Measurements from ENCODE around the gene CCNJL.
"Not testable (repeated sequence)": the region's sequence is repeated elsewhere in the genome, so short reads cannot be mapped to it uniquely, and the experiment has no call there.

CCNJL gene

GRCh38 chr5:160312134-160312959 is at the start of gene CCNJL:
CCNJL (minus strand) TSS chr5:160312564; CDS start chr5:160311923, 641 bp downstream.
- DNase-seq (ENCODE audit: low spot score): peak; percentile 63

GRCh38 chr5:160361624-160362228 is 49.4 kb upstream of the CCNJL start:
- DNase-seq (ENCODE audit: low spot score): no peak

- DNase-seq (ENCODE audit: low spot score): no peak
Observed at GRCh38 chr5:160360310-160360709, 47.9 kb upstream of the CCNJL start.

- no peak for DNase-seq (ENCODE audit: low spot score)
Observed at GRCh38 chr5:160359816-160360215, 47.5 kb upstream of the CCNJL start.

- DNase-seq (ENCODE audit: low spot score): no peak
Observed at GRCh38 chr5:160359242-160359641, 46.9 kb upstream of the CCNJL start.

GRCh38 chr5:160357861-160358411 is 45.6 kb upstream of the CCNJL start:
- no peak for DNase-seq (ENCODE audit: low spot score)

GRCh38 chr5:160357394-160357793 is 45.0 kb upstream of the CCNJL start:
- no peak for DNase-seq (ENCODE audit: low spot score)

GRCh38 chr5:160356550-160357347 is 44.4 kb upstream of the CCNJL start:
- DNase-seq (ENCODE audit: low spot score): no peak

GRCh38 chr5:160354666-160355065 is 42.3 kb upstream of the CCNJL start:
- DNase-seq (ENCODE audit: low spot score): no peak

- no peak for DNase-seq (ENCODE audit: low spot score)
Observed at GRCh38 chr5:160353379-160353778, 41.0 kb upstream of the CCNJL start.

- DNase-seq (ENCODE audit: low spot score): no peak
Observed at GRCh38 chr5:160352308-160352707, 39.9 kb upstream of the CCNJL start.

- DNase-seq (ENCODE audit: low spot score): no peak
Observed at GRCh38 chr5:160349935-160350303, 37.6 kb upstream of the CCNJL start.

- DNase-seq (ENCODE audit: low spot score): no peak
Observed at GRCh38 chr5:160349249-160349934, 37.0 kb upstream of the CCNJL start.

- DNase-seq (ENCODE audit: low spot score): no peak
Observed at GRCh38 chr5:160348080-160348479, 35.7 kb upstream of the CCNJL start.

GRCh38 chr5:160347448-160347847 is 35.1 kb upstream of the CCNJL start:
- DNase-seq (ENCODE audit: low spot score): no peak

- DNase-seq (ENCODE audit: low spot score): peak; percentile 47
Observed at GRCh38 chr5:160342413-160342941, 30.1 kb upstream of the CCNJL start.

GRCh38 chr5:160341309-160341870 is 29.0 kb upstream of the CCNJL start:
- no peak for DNase-seq (ENCODE audit: low spot score)

GRCh38 chr5:160340513-160340912 is 28.1 kb upstream of the CCNJL start:
- DNase-seq (ENCODE audit: low spot score): peak; percentile 16

GRCh38 chr5:160339406-160340130 is 27.2 kb upstream of the CCNJL start:
- no peak for DNase-seq (ENCODE audit: low spot score)

- not testable (repeated sequence) for DNase-seq (ENCODE audit: low spot score)
Observed at GRCh38 chr5:160334716-160335115, 22.4 kb upstream of the CCNJL start.

- DNase-seq (ENCODE audit: low spot score): no peak
Observed at GRCh38 chr5:160333721-160334120, 21.4 kb upstream of the CCNJL start.

All from LoVo (cell line).